Parathyroid adenoma (tissue), 2 donors: ENCODE data around the gene PTPRT.

Source experiments
- H2AFZ ChIP-seq: fragments of 300-600 bp; sonication (generic); one replicate; pipeline ENCODE4 v1.7.0; 2017; ENCODE audit warnings: antibody characterized with exemption, mild to moderate bottlenecking
- H3K27ac ChIP-seq: fragments of 300-600 bp; sonication (generic); one replicate; pipeline ENCODE4 v1.7.0; 2017
- H3K27me3 ChIP-seq: fragments of 300-600 bp; sonication (generic); one replicate; pipeline ENCODE4 v1.7.0; 2017; ENCODE audit warnings: low read length; ENCODE audit not compliant: control insufficient read depth, insufficient read depth
- H3K36me3 ChIP-seq: fragments of 300-600 bp; sonication (generic); one replicate; pipeline ENCODE4 v1.7.0; 2017; ENCODE audit warnings: low read length; ENCODE audit not compliant: control insufficient read depth, insufficient read depth
- H3K4me1 ChIP-seq: fragments of 300-600 bp; sonication (generic); one replicate; pipeline ENCODE4 v1.7.0; 2017; ENCODE audit warnings: control low read depth
- H3K4me2 ChIP-seq: fragments of 300-600 bp; sonication (generic); one replicate; pipeline ENCODE4 v1.7.0; 2017; ENCODE audit warnings: low read length
- H3K4me3 ChIP-seq: fragments of 300-600 bp; sonication (generic); one replicate; pipeline ENCODE4 v1.7.0; 2017; ENCODE audit warnings: low read depth, low read length
- H3K79me2 ChIP-seq: fragments of 300-600 bp; sonication (generic); one replicate; pipeline ENCODE4 v1.7.0; 2017; ENCODE audit warnings: control low read depth
- H3K9ac ChIP-seq: fragments of 300-600 bp; sonication (generic); one replicate; pipeline ENCODE4 v1.7.0; 2017; ENCODE audit warnings: mild to moderate bottlenecking
- H3K9me3 ChIP-seq: fragments of 300-600 bp; sonication (generic); one replicate; pipeline ENCODE4 v1.7.0; 2017; ENCODE audit warnings: low read length; ENCODE audit not compliant: control insufficient read depth
- CTCF ChIP-seq: fragments of 300-600 bp; sonication (generic); IDR thresholded peaks from one replicate; pipeline ENCODE4 v1.7.0; 2017; ENCODE audit warnings: antibody characterized with exemption, mild to moderate bottlenecking
- donor health status: primary hyperparathyroidism.

Gene PTPRT

GRCh38 chr20:42095221-42095620 lies 1094.5 kb downstream of the PTPRT start:
- H3K9me3 ChIP-seq = no peaks in the 10 kb centered on the region
- TF ChIP-seq CTCF = no peak
- H3K4me3 ChIP-seq = no peak overlapping the region
- H2AFZ ChIP-seq = no peak overlapping the region
- H3K79me2 ChIP-seq = no peaks in the 10 kb centered on the region
- no peaks in the 10 kb centered on the region for H3K36me3 ChIP-seq
- H3K4me2 ChIP-seq = no peak overlapping the region
- H3K4me1 ChIP-seq = peaks cover 6% of the 10 kb centered on the region
- H3K27me3 ChIP-seq = no peaks in the 10 kb centered on the region
- H3K9ac ChIP-seq = no peak overlapping the region
- H3K27ac ChIP-seq = no peak overlapping the region

GRCh38 chr20:42093542-42094440 lies 1095.9 kb downstream of the PTPRT start:
- Histone ChIP-seq H3K4me1 (peaks cover 7% of the 10 kb centered on the region), H3K27me3 (no peaks in the 10 kb centered on the region), H2AFZ (no peak overlapping the region), H3K27ac (no peak overlapping the region), H3K9ac (no peak overlapping the region), H3K4me2 (no peak overlapping the region), H3K36me3 (no peaks in the 10 kb centered on the region), H3K4me3 (no peak overlapping the region), H3K9me3 (no peaks in the 10 kb centered on the region), H3K79me2 (no peaks in the 10 kb centered on the region)
- TF ChIP-seq CTCF = no peak

GRCh38 chr20:42093041-42093440 lies 1096.7 kb downstream of the PTPRT start:
- Histone ChIP-seq H3K27ac (no peak overlapping the region), H3K27me3 (no peaks in the 10 kb centered on the region), H3K79me2 (no peaks in the 10 kb centered on the region), H3K4me2 (no peak overlapping the region), H2AFZ (no peak overlapping the region), H3K9me3 (no peaks in the 10 kb centered on the region), H3K4me1 (peaks cover 7% of the 10 kb centered on the region), H3K36me3 (no peaks in the 10 kb centered on the region), H3K4me3 (no peak overlapping the region), H3K9ac (no peak overlapping the region)
- TF ChIP-seq CTCF = no peak

GRCh38 chr20:42085366-42085765 lies 1104.3 kb downstream of the PTPRT start:
- Histone ChIP-seq H3K9ac (no peak overlapping the region), H3K27ac (no peak overlapping the region)

More at GRCh38 chr20:42085366-42085765, 1104.3 kb downstream of the PTPRT start:
- H3K36me3 ChIP-seq = no peaks in the 10 kb centered on the region
- no peak overlapping the region for H3K4me3 ChIP-seq
- no peak overlapping the region for H2AFZ ChIP-seq
- H3K4me1 ChIP-seq = peaks cover 13% of the 10 kb centered on the region
- no peaks in the 10 kb centered on the region for H3K9me3 ChIP-seq
- no peak overlapping the region for H3K4me2 ChIP-seq
- no peak for TF ChIP-seq CTCF
- H3K79me2 ChIP-seq = no peaks in the 10 kb centered on the region
- no peaks in the 10 kb centered on the region for H3K27me3 ChIP-seq
